GM13976 (cell line): ENCODE results near the gene USP37.

ENCODE experiments used
- DNase-seq: peaks from one replicate; pipeline ENCODE4 v3.0.0; 2012; ENCODE audit warnings: low spot score
- in situ Hi-C: fragments of 300-500 bp; cut with MboI; formaldehyde crosslinking; loops from one replicate; pipeline ENCODE4 v1.12.0; 2022; ENCODE audit warnings: low sequenced_read_pairs, mixed read lengths, inconsistent platforms; ENCODE audit not compliant: unreplicated experiment
- TF ChIP-seq, protein P1 (sequence below): IDR thresholded peaks from 2 replicates; pipeline ENCODE4 v1.5.1; 2012; ENCODE audit warnings: borderline replicate concordance, mild to moderate bottlenecking; ENCODE audit not compliant: insufficient read depth; ENCODE audit errors: extremely low read depth, missing control alignments, control extremely low read depth

The USP37 gene

DNA sequence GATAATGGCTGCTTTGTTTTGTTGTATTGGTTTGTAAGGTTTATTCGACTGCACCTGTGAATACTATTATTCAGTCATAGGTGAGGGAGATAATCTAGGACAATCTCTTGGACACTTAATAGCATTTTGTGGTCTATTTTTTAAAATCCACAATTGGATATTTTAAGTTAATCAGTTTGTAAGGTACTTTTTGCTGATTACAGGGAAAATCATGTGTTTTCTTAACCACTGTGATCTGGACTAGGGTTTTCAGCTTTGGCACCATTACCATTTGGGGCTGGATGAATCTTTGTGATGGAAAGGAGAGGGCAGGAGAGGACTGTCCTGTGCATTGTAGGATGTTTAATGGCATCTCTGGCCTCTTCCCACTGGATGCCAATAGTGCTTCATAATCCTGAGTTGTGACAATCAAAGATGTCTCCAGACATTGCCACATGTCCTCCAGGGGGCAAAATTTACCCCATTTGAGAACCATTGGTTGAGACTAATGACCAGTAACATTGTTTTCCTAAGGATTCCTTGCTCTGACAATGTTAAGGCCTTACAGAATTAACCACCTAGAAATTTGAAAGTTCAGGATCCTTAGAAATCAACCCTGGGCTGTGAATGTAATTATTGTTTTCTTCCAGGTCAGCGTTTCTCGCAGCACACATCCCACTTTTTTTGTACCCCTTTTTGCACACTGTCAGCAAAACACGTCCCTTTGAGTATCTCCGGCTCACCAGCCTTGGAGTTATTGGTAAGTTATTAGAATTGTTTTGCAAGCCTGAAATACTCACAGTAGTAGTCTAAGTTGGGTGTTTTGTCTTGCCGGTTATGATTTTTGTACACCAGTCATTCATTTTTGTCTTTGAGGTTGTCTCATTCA lies 16.1 kb upstream of the USP37 start:
- in situ Hi-C loops, result no loop called here

DNA sequence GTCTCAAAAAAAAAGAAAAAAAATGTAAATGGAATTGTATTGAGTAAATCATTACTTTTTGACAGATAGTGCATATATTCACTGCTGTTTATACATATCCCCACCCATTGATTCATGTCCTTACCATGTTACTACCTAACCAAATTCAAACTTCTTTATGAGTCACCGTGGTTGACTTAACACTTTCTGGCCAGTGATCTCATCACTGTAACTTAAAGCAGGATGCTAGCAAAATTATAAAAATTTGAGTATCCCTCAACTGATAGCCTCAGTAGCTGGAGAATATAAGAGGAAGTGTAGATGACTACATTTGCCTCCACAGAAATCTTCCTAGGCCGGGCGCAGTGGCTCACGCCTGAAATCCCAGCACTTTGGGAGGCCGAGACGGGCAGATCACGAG lies 13.9 kb upstream of the USP37 start:
- peak; percentile 47 for DNase-seq
- in situ Hi-C loops, result no loop called here

More for the DNA sequence above, 16.1 kb upstream of the USP37 start:
- TF ChIP-seq, protein P1, sequence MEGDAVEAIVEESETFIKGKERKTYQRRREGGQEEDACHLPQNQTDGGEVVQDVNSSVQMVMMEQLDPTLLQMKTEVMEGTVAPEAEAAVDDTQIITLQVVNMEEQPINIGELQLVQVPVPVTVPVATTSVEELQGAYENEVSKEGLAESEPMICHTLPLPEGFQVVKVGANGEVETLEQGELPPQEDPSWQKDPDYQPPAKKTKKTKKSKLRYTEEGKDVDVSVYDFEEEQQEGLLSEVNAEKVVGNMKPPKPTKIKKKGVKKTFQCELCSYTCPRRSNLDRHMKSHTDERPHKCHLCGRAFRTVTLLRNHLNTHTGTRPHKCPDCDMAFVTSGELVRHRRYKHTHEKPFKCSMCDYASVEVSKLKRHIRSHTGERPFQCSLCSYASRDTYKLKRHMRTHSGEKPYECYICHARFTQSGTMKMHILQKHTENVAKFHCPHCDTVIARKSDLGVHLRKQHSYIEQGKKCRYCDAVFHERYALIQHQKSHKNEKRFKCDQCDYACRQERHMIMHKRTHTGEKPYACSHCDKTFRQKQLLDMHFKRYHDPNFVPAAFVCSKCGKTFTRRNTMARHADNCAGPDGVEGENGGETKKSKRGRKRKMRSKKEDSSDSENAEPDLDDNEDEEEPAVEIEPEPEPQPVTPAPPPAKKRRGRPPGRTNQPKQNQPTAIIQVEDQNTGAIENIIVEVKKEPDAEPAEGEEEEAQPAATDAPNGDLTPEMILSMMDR, result no peak
- DNase-seq, result no peak

DNA sequence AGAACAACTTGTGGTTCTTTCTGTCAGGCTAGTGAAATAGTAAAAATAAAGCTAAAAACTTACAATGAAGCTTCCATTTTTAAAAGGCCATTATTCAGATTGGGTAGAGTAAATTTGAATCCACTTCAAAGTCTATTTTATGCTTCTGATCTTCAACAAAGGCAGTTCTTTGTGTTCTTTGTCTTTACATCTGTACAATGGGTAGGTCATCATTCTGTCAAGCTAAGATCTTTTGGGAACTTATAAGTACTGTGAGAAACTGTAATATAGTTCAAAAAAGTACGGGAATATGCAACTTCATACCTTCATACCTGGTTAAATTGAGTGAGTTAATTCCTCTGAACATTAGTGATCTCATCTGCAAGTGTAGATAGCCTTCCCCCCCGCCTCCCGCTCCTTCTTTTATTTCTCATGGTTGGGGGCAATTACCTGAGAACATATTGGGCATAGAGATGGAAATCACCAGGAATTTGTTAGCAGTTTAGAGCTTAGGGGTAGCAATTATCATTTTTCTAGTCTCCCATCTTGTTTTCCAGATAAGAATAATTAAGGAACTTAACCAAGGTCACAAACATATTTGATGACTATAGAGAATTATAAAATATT lies 10.2 kb upstream of the USP37 start:
- DNase-seq, result no peak
- in situ Hi-C loops, result no loop called here
- TF ChIP-seq, protein P1, result no peak

More for the DNA sequence above, 13.9 kb upstream of the USP37 start:
- TF ChIP-seq, protein P1, result no peak

DNA sequence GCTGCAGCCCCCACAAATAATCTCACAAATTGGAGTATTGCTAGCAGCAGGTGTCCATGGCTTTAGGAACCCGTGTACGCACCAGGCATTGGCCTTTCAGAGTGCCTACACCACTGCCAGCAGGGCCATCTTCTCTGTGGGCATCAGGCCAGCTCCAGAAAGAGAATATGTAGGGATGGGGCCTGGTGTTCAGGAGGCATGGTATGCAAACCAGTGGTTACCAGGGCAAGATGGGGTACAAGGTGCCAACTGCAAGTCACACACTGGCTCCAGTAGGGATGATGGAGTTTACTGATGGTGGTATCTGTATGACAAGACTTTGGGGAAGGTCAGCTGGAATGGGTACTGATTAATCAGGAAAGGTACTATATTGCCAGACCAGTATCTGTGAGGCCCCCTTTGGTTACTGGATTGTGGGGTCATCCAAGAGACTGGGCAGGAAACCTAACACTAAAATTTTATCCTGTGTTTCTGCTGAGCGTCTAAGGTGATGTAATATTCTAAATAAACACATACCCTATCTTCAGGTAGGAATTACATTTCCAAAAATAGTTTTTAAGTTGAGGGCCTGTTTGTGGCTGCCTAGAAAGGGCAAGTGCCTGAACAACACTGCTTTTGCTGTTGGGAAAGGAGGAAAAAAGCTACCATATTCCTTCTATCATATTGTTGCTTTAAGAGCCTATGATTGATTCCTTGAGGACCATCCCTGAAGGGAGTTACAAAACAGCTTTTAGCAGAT lies 9.5 kb upstream of the USP37 start:
- TF ChIP-seq, protein P1, result no peak
- in situ Hi-C loops, result no loop called here
- no peak for DNase-seq

DNA sequence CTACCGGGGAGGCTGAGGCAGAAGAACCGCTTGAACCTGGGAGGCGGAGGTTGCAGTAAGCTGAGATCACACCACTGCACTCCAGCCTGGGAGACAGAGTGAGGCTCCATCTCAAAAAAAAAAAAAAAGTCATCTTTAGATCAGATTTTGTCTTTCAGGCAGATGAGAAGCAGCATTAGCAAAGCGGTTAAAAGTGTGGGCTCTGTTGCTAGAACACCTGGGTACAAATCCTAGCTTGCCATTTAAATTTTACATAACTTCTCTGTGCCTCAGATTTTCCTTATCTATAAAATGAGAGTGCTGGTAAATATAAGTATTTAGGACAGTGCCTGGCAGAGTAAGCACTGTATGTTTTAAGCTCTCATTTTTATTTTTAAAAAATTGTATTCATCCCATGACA lies 8.7 kb upstream of the USP37 start:
- TF ChIP-seq, protein P1, result no peak
- DNase-seq, result no peak
- in situ Hi-C loops, result no loop called here

DNA sequence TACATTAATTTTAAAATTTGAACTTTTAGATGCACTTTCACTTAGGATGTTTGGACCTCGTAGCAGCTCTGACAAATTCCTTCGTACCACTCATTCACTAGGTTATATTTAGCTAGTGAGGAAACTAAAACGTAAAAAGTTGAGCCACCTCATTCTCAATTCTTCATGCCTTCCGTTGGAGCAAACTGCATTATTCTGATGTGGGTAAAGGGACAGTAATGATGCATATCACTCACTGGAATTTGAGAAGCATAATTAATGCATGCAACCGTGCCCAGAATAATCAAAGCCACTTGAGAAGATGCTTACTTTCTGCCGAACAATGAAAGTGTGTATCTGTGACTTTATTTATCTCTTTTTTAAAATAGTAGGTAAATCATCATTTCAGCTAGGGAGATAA lies 2.7 kb upstream of the USP37 start:
- TF ChIP-seq, protein P1, result no peak
- no peak for DNase-seq
- in situ Hi-C loops, result no loop called here
